ENCODE measurements around the gene PDZRN3.

GRCh38 chr3:73609315-73609641 lies 15.5 kb downstream of the PDZRN3 start:
- no peak for TF ChIP-seq CTCF (IDR thresholded peaks at IDR 0.05)
- TF ChIP-seq FOXS1 (CRISPR knock-in tag; IDR thresholded peaks at IDR 0.05): no peak
- no peak for TF ChIP-seq MAZ (IDR thresholded peaks at IDR 0.05; ENCODE audit: borderline replicate concordance, low read depth, low read length)
